ENCODE results near the gene QSOX1. TPM values are rescaled to one million over a fixed set of nuclear protein-coding genes. Genes with fewer than 3 reads are reported as not detected.

QSOX1 gene
- total and polyA plus RNA-seq, 2 donors (not counting 3 experiments of a cell fraction or from before 2014, with no cell fraction given) = 256 to 415 TPM

GRCh38 chr1:180144659-180145357 lies 9.9 kb upstream of the QSOX1 start:
- DNase-seq (ENCODE audit: low read depth, low spot score) (no peak), FAIRE-seq (no peak)
- Histone ChIP-seq H4K20me1 (replicated peaks; ENCODE audit: control insufficient read depth, extremely low read depth, insufficient read depth, low read length) (no peaks in the 10 kb centered on the region), H3K36me3 (ENCODE audit: control insufficient read depth in 2 of 2, extremely low read depth in 1 of 2, insufficient read depth in 2 of 2, low read length in 2 of 2) (no peaks in the 10 kb centered on the region), H3K9me1 (replicated peaks; ENCODE audit: control insufficient read depth, extremely low read depth, insufficient read depth, low read length) (no peaks in the 10 kb centered on the region), H3K4me2 (ENCODE audit: insufficient read depth, low read length) (no peak overlapping the region), H3K27me3 (ENCODE audit: control insufficient read depth in 2 of 2, insufficient read depth in 2 of 2, low read length in 2 of 2) (no peaks in the 10 kb centered on the region), H3K4me1 (ENCODE audit: control insufficient read depth, extremely low read depth, insufficient read depth, low read length) (no peaks in the 10 kb centered on the region), H3K9ac (replicated peaks; ENCODE audit: extremely low read depth, insufficient read depth, low read length) (no peak overlapping the region), H3K79me2 (ENCODE audit: control insufficient read depth, insufficient read depth, low read length) (no peaks in the 10 kb centered on the region), H3K9me3 (replicated peaks; ENCODE audit: control insufficient read depth, insufficient read depth, low read length) (no peaks in the 10 kb centered on the region), H3K27ac (ENCODE audit: insufficient read depth, low read depth, low read length) (no peak overlapping the region), H2AFZ (ENCODE audit: low read depth, low read length) (peak overlapping the region; percentile 43), H3K4me3 (replicated peaks in 1 of 3; ENCODE audit: insufficient read depth in 1 of 3, low read depth in 1 of 3, low read length in 3 of 3) (no peak overlapping the region)
- BruUV-seq (replicated peaks) = no TSS peak
- intact Hi-C loops (cut with micrococcal nuclease) = no loop called here
- dilution Hi-C loops (cut with MboI; ENCODE audit: extremely low pct_ligation_motif_present, low sequenced_read_pairs) = no loop called here
- no peak for TF ChIP-seq EZH2 (IDR thresholded peaks at IDR 0.05; ENCODE audit: borderline replicate concordance, low read depth, low read length, severe bottlenecking)
- TF ChIP-seq GATA2 (IDR thresholded peaks at IDR 0.05; ENCODE audit: insufficient read depth, insufficient read length, low read depth, low read length) = no peak
- TF ChIP-seq, protein P1, sequence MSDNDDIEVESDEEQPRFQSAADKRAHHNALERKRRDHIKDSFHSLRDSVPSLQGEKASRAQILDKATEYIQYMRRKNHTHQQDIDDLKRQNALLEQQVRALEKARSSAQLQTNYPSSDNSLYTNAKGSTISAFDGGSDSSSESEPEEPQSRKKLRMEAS (IDR thresholded peaks at IDR 0.05; ENCODE audit: insufficient read depth, insufficient read length) = no peak
- no peak for TF ChIP-seq JUN (IDR thresholded peaks at IDR 0.05; ENCODE audit: borderline replicate concordance, insufficient read depth, insufficient read length, low read depth)
- TF ChIP-seq, protein P2, sequence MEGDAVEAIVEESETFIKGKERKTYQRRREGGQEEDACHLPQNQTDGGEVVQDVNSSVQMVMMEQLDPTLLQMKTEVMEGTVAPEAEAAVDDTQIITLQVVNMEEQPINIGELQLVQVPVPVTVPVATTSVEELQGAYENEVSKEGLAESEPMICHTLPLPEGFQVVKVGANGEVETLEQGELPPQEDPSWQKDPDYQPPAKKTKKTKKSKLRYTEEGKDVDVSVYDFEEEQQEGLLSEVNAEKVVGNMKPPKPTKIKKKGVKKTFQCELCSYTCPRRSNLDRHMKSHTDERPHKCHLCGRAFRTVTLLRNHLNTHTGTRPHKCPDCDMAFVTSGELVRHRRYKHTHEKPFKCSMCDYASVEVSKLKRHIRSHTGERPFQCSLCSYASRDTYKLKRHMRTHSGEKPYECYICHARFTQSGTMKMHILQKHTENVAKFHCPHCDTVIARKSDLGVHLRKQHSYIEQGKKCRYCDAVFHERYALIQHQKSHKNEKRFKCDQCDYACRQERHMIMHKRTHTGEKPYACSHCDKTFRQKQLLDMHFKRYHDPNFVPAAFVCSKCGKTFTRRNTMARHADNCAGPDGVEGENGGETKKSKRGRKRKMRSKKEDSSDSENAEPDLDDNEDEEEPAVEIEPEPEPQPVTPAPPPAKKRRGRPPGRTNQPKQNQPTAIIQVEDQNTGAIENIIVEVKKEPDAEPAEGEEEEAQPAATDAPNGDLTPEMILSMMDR (IDR thresholded peaks at IDR 0.05; ENCODE audit: extremely low read depth in 1 of 2, insufficient read depth in 1 of 2, low read depth in 1 of 2, low read length in 2 of 2) = no peak
- POLR2A ChIA-PET = no interaction called here
- CTCF ChIA-PET = interaction anchor here (0.8 to 1.6 kb wide), 5 partner anchors 9 to 238 kb away, joined by 3 to 5 read pairs (median 4); no protein-coding TSS in a partner anchor

Data from endothelial cell of umbilical vein (primary cell).